ENCODE measurements around the gene PHACTR1.

Gene PHACTR1

DNA sequence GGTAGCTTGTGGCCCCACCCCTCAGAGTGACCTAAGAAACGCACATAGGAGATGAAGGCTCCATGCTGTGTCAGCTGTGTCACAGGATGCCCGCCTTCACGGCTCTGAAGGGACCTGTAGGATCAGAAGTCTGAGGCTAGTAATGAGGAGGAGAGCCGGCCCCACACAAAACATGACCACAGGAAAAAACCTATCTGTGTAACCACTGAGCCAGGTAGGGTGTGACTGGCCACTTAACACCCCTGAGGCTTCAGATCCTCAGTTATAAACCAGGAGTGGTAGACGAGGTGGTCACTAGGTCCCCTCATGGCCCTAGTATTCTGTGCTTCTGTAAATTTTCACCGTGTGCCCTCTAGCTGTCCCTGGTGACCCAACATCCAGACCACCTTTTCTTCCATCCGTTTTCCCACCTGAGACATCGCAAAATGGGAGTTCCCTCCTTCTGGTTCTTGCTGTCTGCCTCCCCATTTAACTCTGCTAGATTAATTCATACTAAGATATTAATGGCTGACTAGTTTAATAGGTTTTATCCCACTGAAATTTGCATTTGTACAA, 558.9 kb downstream of the PHACTR1 start:
- DNase-seq: no peak

DNA sequence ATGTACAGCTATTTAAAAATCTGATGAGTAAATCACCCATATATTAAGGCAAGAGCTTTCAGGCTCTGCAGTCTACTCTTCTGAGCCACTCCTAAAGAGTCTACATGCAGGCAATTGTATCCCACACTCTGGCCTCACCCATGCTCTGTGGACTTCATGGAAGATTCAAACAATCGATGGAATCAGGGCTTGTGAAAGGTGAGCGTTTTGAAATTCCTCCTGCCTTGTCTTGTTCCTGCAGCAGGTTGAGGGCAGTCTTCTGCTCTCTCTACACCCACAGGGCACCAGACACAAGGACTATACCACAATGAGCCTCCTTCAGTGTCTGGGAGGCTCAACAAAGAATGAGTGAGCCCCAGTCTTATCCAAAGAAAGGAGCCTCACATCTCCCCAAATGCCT, 560.7 kb downstream of the PHACTR1 start:
- DNase-seq: no peak

DNA sequence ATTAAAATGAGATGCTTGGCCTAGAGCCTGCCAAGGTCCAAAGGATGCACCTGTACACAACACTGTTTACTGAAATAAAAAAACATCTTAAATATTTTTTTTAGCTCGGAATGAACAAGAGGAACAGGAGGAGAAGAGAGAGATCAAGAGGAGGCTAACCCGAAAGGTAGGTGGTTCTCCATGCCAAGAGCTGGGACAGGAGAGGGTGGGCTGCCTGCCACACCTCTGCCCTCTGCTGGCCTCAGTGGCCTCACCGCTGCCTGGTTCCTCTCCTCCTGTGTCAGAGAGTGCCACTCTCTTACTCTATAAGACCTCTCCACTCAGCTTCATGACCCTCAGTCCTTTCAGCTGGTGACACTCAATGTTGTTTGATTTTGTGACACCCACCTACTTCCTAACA, 561.6 kb downstream of the PHACTR1 start:
- no peak for DNase-seq

DNA sequence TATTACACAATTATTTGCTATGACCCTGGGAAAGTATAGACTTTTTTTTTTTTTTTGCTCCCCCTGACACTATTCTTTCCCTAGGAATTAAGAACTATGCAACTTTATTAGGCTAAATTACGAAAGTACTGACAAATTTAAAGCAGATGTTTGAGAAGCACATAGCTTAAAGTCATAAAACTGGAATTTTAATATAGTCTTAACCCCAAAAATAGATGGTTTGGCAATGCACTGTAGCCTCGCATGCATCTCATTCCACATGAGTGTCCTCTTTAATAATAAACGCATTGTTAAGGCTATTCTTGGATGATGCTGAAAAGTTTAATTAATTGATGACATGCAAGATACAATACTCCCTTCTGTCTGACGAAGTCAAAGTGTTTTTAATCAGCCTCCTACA, 562.4 kb downstream of the PHACTR1 start:
- no peak for DNase-seq

- DNase-seq: no peak
These were observed 563.7 kb downstream of the PHACTR1 start for GRCh38 chr6:13280254-13280653.

DNA sequence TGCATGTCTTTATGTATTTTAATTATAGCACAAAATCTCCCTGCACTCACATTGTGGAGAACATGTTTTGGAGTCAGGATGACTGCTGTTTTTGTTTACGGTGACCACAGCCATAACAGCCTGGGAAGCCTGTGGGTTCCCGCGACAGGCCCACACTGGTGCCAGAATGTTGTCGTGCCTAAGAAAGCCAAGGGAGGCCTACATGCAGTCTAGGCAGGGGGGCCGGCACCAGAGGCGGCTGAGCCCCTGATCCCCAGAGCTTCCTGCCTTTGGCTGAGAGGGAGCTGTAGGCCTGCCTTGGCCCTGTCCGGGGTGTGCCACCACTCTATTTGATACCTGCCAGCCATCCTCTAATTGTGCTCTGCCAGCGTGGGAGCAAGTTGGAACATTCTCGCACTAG, 565.1 kb downstream of the PHACTR1 start:
- DNase-seq: no peak

DNA sequence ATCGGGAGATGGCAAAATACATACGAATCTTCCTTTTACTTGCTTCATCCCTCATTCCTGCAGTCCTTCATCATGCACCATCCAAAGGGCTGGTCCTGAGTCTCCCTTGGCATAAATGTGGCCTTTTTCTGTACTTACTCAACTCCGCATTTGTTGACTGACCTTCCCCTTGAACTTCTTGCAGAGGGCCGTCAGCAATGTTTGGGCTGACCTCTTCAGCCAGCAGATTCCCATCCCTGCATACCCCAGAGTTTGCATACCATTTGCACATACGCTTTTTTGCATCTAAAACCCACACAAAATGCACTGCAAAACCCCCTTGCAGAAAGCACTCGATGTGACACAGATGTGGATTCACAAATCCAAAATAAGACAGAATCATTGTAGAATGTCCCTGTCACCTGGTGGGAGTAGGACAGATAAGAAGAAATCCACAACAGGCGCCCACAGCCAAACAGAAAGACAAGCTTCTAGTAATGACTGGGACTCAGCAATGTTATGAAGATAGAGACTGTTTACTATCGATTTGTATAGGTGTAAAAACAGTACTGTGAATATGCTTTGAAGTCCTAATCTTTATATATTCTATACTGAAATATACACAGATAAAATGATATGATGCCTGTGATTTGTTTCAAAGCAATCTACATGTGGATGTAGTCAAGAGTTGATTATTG, 566.0 kb downstream of the PHACTR1 start:
- DNase-seq: no peak

DNA sequence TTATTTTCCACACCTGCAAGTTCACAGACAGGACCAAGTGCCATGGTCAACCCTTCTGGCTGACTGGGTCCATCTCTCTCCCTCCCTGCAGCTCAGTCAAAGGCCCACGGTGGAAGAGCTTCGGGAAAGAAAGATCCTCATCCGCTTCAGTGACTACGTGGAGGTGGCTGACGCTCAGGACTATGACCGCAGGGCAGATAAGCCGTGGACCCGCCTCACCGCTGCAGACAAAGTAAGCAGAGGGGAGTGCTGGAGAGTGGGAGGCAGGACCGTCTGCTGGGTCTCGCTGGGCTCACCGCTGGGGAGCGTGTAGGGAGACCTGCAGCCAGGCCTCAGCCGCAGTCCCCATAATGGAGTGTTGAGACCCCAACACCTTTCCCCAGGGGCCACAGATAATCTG, 566.8 kb downstream of the PHACTR1 start:
- DNase-seq: no peak

- no peak for DNase-seq
These were observed 568.1 kb downstream of the PHACTR1 start for GRCh38 chr6:13284646-13285045.

DNA sequence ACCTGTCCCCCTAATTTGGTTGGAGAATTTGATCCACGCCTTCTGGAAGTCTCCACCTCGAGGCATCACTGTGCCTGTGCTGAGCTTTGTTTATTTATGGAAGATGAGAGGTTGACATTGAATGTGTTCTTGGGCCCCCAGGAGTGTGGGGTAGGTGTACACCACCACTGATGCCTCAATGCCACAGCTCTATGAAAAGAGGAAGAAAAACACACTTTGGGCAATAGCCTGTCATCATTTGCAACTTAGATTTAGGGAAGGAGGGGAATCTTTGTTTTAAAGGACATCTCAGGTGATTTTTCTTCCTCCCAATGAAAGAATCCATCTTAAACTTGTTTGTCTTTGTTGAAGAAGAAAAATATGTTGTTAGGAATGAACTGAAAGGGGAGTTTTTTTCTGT, 569.1 kb downstream of the PHACTR1 start:
- no peak for DNase-seq

DNA sequence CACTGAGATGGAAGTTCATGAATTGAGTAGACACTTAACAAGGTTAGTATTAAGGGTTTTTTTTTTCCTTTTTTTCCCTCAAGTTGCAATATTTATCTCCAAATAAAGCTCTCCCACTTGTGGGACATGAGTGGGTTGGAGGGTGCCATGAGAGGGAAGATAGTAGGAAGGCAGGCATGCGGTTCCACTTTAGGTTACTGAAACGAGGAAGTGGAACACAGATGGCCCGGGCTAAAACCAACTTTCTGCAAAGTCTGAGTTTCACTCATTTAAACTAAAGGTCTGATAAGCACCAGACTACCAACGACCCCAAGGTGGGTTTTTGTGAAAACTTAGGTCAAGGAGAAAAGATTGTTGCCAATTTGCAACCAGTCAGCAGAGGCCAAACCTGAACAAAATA, 569.6 kb downstream of the PHACTR1 start:
- DNase-seq: no peak

DNA sequence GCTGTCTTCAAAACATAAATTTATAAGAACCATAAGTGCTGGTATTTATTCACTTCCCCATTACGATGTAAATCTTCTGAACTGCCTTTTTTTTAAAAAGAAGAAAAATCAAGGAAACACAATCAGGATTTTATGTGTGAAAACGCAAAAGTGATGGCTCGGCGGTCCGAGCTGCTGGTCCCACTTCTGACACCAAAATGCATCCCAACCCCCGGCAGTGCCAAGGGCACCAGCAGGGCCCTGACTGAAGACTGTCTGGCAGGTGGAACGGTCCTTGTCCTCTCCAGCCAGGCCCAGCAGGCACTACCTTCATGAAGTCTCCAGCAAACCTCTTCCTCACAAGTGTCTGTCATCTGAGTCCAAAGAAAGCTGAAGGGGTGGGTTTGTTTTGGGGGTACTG, 570.5 kb downstream of the PHACTR1 start:
- DNase-seq: no peak

- DNase-seq: no peak
These were observed 571.9 kb downstream of the PHACTR1 start for GRCh38 chr6:13288481-13288880.

- DNase-seq: no peak
These were observed 572.4 kb downstream of the PHACTR1 start for GRCh38 chr6:13288969-13289391.

DNA sequence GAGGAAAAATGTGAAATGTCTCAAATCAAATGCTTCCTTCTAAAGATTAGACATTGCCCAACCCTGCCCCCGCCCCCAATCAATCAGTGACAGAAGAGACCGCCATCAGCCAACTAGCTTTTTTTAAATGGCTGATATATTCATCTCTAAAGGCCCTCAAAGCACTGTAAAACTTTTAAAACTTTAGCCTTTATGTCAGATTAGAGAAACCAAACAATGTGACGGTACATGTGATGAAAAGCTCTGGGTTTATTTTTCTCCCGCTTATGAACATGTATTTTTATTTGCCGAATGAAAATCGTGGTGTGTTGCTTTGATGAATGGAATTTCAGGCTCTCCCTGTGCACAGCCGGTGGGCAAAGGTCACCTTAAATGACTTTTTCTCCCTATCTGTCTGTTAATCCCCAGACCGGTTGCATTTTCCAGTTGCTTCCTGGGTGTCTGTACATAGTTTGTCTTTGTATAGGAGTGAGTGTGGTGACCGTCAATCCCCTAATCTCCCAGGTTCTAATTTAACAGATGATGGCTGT, 573.3 kb downstream of the PHACTR1 start:
- no peak for DNase-seq

DNA sequence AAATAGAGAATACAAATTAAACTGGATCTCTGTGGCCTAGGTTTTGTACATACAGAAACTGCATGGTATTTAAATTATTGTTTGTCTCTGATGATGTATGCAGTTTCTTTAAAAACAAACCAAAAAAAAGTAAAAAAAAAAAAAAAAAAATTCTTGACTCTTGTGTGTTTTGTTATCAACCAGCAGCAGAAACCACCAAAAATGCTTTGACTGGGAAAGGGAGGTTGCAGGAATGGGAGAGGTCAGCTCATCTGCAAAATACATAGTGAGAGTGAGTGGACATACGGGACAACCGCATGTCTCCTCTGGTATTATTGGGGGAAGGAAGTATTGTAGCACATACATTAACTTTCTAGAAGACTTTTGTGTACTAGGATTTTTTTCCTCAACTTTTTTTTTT, 573.8 kb downstream of the PHACTR1 start:
- no peak for DNase-seq

GRCh38 chr6:13292774-13293173, 576.2 kb downstream of the PHACTR1 start:
- DNase-seq: no peak

DNA sequence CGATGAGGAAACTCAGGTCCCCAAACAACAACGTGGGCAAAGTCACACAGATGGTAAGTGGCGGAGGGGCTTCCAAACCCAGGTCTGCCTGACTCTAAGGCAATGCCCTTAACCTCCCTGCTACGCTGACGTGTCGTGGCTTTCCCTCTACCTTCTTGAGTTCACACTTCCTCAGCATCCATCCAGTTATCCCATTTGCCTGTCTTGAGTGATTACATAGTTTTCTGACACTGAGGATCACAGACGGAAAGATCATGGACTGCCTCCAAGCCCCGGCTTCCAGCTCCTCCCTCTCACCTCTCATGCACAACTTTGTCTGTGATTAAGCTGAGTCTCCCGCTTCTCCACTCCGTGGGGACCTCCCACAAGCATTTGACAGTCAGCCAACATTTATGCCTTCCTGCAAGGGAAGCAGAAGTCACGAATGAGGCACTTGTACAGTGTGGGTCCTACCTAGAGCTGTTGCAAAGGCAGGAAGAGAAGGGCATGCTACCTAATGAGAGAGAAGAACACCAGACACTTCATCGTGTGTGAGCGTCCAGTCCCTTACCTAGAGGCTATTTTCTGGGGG, 578.0 kb downstream of the PHACTR1 start:
- DNase-seq: no peak

- no peak for DNase-seq
These were observed 579.0 kb downstream of the PHACTR1 start for GRCh38 chr6:13295576-13295975.

DNA sequence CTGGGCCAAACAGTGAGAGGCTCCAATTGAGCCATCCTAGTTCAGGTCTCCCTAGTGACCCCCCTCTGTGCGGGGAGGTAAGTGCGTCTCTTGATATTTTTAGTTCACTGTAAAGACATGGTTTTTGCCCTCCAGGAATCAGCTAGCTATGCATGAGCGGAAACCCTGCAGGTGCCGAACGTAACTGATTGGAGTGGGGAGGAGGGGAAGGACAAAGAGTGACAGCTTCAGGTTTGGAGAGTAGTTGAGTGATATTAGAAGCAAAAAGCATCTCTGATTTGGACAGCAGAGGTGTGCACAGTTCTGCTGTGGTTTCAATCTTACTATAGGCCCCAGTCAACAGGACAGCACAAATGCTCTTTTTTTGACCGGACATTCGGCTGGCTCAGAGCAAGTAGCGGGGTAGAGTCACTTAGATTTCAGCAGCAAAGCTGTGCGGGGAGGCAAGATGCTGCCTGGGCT, 580.0 kb downstream of the PHACTR1 start:
- no peak for DNase-seq

DNA sequence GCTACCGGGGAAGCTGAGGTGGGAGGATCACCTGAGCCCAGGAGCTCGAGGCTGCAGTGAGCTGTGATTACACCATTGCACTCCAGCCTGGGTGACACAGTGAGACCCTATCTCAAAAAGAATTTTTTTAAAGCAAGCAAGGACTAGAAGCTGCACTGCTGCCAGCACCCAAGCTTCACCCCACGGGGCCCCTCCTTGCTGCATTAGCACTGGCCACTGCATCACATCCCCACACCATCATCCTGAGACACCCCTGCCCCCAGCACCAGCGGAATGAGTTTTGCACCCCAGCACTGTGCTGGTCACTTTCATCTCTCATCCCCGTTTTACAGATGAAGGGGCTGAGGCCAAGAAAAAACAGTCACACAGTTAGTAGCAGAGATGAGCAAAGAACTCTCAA, 580.8 kb downstream of the PHACTR1 start:
- no peak for DNase-seq

DNA sequence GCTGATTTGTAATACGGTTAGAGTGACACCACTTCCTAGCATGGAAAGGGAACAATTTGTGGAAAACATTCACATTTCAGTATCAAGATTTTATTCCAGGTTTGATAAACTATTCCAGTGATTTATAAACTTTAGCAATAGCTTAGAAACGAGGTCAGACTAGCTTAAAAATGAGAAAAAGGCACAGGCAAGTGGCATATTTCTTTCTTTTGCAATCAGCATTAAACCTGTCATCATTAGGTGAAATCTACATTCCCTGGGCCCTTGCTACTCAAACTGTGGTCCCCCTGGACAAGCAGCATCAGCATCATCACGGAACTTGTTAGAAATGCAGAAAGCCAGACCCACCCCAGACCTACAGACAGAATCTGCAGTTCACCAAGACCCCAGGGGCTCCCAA, 581.9 kb downstream of the PHACTR1 start:
- no peak for DNase-seq

GRCh38 chr6:13299403-13299821, 582.8 kb downstream of the PHACTR1 start:
- no peak for DNase-seq

DNA sequence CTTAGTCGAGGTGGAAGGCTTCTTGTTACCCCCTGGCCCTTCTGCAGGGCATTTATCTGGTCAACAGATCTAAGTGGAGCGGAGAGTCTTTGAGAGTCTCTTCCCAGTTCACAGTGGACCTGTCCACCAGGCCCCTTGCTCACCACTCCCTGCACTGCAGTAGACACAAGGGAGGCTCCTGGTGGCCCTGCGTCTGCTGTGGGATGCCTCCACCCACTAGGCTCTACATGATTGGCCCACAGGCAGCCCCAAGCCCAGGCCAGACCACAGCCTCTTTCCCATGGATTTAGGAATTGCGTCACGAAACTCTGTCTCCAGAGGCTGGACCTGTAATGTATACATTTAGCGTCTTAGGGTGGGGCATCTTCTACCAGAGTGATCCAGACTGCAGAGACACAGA, 583.4 kb downstream of the PHACTR1 start:
- DNase-seq: no peak

All from stimulated activated CD4-positive, alpha-beta T cell treated with anti-CD3 and anti-CD28 coated beads, Interleukin-4, amount 100 ng/mL, for 24 hours (primary cell).